HFFc6 (cell line): Measurements from ENCODE around the gene PDLIM3. TPM values are rescaled to one million over a fixed set of nuclear protein-coding genes. Genes with fewer than 3 reads are reported as not detected.

Experiments used
- DNase-seq: peaks from one replicate; pipeline ENCODE4 v3.0.0-alpha.2; 2018
- H3K27ac Mint-ChIP-seq: 2 replicates; pipeline ENCODE4 v1.8.0; 2020; ENCODE audit warnings: mild to moderate bottlenecking, mixed read lengths
- H3K27me3 Mint-ChIP-seq: 2 replicates; pipeline ENCODE4 v1.8.0; 2021; ENCODE audit warnings: mild to moderate bottlenecking, moderate library complexity, mixed read lengths; ENCODE audit not compliant: insufficient read depth
- H3K36me3 Mint-ChIP-seq: 2 replicates; pipeline ENCODE4 v1.8.0; 2021; ENCODE audit warnings: low read depth, mixed read lengths
- H3K4me1 Mint-ChIP-seq: 2 replicates; pipeline ENCODE4 v1.8.0; 2020; ENCODE audit warnings: low read depth, mixed read lengths
- H3K4me3 Mint-ChIP-seq: 2 replicates; pipeline ENCODE4 v1.8.0; 2020; ENCODE audit warnings: mild to moderate bottlenecking, moderate library complexity, mixed read lengths
- H3K9me3 Mint-ChIP-seq: 2 replicates; pipeline ENCODE4 v1.8.0; 2020; ENCODE audit warnings: mild to moderate bottlenecking, mixed read lengths
- total RNA-seq, 6 experiments: library from RNA; stranded (reverse); fragmentation: NEBNext Ultra II Directional; extraction: Animal tissue kit (Norgen Biotek cat#: 25700); gene quantifications; 2 replicates in 1 of 6; 3 replicates in 5 of 6; pipeline ENCODE4 v1.2.3, GENCODE V29; 2021
- TF ChIP-seq, protein P1 (sequence below): fragments of 200-600 bp; sonication (generic); IDR thresholded peaks from 2 replicates; pipeline ENCODE4 v1.5.0; 2021; ENCODE audit warnings: antibody characterized with exemption, mild to moderate bottlenecking

PDLIM3 gene
- total RNA-seq, 6 experiments from 2014 or later = not detected

DNA sequence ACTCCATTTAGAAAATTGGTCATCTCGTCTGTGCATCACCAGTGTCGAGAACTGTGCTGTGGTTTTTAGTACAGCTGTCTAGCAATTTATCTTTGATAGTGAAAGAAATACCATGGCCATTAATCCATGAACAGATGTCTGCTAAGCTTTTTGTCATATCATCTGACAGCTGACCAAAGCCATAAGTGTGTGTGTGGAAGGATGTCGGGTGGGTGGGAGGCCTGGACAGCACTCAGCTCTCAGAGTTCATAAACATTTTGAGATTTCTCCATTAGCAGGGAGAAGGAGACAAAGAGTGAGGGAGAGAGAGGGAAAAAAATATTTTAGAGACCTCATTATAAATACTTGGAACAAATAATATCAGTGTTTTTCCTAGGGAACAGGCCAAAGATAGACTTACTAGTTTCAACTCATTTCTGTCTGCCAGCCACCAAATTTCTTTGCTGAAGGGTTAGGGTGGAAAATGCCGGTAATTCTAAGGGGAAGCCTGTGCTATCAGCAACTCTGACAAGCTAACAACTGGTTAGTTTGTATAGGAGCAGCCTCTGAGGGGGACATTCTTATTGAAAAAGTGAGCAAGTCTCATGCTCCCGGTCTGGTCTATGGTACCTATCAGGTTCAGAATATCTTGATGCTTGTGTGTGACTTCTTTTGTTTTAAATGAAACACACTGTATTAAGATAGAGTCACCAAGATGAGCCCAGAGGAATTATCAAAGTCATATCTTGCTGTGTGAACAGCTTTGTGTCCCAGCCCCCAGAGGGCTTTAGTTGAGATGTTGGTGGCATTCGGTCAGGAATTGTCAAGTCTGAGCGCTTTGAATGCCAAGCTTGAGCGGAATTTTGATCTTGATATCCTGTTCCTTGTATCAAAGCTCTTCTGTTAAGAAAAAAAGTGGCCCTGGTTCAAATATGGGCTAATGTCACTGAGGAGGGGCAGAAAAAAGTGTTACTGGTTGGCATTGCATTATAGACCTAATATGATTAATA lies 41.9 kb upstream of the PDLIM3 start:
- Mint-ChIP-seq H3K27ac (no peak overlapping the region), H3K36me3 (no peaks in the 10 kb centered on the region), H3K9me3 (no peaks in the 10 kb centered on the region), H3K4me1 (peaks cover 12% of the 10 kb centered on the region), H3K4me3 (no peak overlapping the region), H3K27me3 (peaks cover 5% of the 10 kb centered on the region)
- DNase-seq = no peak
- TF ChIP-seq, protein P1, sequence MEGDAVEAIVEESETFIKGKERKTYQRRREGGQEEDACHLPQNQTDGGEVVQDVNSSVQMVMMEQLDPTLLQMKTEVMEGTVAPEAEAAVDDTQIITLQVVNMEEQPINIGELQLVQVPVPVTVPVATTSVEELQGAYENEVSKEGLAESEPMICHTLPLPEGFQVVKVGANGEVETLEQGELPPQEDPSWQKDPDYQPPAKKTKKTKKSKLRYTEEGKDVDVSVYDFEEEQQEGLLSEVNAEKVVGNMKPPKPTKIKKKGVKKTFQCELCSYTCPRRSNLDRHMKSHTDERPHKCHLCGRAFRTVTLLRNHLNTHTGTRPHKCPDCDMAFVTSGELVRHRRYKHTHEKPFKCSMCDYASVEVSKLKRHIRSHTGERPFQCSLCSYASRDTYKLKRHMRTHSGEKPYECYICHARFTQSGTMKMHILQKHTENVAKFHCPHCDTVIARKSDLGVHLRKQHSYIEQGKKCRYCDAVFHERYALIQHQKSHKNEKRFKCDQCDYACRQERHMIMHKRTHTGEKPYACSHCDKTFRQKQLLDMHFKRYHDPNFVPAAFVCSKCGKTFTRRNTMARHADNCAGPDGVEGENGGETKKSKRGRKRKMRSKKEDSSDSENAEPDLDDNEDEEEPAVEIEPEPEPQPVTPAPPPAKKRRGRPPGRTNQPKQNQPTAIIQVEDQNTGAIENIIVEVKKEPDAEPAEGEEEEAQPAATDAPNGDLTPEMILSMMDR = no peak

DNA sequence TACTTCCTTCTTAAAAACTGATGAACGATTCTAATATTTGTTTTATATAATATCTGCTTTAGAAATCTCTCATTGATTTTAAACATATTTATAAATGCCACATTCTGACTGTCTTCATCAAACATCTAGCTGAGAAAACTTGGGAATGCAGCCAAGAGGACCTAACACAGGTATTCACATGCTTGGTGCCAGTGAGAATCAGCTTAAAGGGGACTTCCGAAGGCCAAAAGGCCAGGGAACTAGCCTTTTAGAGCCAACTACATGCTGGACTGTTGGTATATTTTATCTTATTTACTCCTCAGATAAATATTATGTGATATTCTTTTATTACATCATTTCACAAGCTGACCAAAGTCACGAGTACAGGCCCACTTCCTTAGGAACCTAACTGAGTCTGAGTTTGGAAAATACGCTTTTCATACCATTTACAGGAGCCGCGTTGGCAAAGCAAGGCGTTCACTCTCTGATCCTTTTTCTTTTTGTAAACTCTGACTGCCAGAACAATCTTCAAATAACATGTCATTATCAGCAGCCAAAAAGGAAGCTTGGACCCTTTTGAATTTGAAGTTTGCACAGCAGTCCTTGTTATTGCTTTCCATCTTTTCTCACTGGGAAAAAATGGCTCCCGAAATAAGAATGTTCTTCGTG lies 41.1 kb upstream of the PDLIM3 start:
- no peaks in the 10 kb centered on the region for H3K9me3 Mint-ChIP-seq
- no peak overlapping the region for H3K4me3 Mint-ChIP-seq
- no peak for DNase-seq
- TF ChIP-seq, protein P1 = no peak
- no peaks in the 10 kb centered on the region for H3K36me3 Mint-ChIP-seq
- peaks cover 12% of the 10 kb centered on the region for H3K4me1 Mint-ChIP-seq
- peaks cover 5% of the 10 kb centered on the region for H3K27me3 Mint-ChIP-seq
- no peak overlapping the region for H3K27ac Mint-ChIP-seq

DNA sequence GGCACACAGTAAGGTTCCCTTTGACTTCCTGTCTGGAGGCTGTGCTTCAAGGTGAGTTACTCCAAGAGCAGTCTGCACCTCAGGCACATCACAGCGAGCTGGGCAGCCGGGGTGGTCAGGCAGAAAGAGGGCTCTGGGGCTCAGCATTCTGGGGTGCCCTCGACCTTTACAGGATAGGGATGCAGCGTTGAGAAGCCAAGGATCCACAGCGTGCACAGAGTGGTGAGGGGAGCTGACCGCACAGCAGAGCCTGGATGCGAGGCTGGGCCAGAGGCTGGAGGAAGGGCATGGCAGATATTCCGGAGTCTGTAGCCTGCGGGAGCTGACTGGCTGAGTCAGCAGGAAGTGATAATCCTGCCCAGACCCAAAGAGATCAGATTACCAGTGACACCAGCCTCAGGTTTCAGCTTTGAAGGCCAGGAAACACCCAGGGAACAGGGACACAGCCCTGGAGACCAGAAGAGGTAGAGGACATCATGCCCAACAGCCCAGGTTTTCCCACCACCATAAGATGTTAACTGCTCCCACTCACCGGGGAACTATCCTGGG lies 38.4 kb upstream of the PDLIM3 start:
- no peaks in the 10 kb centered on the region for H3K9me3 Mint-ChIP-seq
- H3K4me3 Mint-ChIP-seq = peak overlapping the region; percentile 77
- H3K27ac Mint-ChIP-seq = peak overlapping the region; percentile 95
- no peaks in the 10 kb centered on the region for H3K36me3 Mint-ChIP-seq
- H3K27me3 Mint-ChIP-seq = peaks cover 3% of the 10 kb centered on the region
- DNase-seq = peak; percentile 81
- TF ChIP-seq, protein P1 = no peak
- peaks cover 12% of the 10 kb centered on the region for H3K4me1 Mint-ChIP-seq

DNA sequence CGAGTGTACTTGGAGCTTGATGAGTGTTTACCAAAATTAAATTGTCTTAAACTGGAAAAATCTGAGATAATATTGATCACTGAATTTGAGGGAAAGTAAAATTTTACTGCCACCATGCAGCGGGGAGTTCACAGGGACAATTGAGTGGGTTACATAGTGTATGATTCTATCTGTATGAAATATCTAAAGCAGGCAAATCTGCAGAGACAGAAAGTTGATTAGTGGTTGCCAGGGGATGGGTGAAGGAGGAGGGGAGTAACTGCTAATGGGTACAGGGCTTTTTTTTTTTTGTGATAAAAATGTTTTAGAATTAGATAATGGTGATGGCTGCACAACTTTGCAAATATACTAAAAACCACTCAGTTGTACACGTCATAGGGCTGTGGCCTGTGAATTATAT lies 35.4 kb upstream of the PDLIM3 start:
- DNase-seq = no peak
- H3K4me1 Mint-ChIP-seq = peaks cover 32% of the 10 kb centered on the region
- no peaks in the 10 kb centered on the region for H3K27me3 Mint-ChIP-seq
- TF ChIP-seq, protein P1 = no peak
- H3K4me3 Mint-ChIP-seq = no peak overlapping the region
- no peaks in the 10 kb centered on the region for H3K36me3 Mint-ChIP-seq
- no peak overlapping the region for H3K27ac Mint-ChIP-seq
- H3K9me3 Mint-ChIP-seq = no peaks in the 10 kb centered on the region

DNA sequence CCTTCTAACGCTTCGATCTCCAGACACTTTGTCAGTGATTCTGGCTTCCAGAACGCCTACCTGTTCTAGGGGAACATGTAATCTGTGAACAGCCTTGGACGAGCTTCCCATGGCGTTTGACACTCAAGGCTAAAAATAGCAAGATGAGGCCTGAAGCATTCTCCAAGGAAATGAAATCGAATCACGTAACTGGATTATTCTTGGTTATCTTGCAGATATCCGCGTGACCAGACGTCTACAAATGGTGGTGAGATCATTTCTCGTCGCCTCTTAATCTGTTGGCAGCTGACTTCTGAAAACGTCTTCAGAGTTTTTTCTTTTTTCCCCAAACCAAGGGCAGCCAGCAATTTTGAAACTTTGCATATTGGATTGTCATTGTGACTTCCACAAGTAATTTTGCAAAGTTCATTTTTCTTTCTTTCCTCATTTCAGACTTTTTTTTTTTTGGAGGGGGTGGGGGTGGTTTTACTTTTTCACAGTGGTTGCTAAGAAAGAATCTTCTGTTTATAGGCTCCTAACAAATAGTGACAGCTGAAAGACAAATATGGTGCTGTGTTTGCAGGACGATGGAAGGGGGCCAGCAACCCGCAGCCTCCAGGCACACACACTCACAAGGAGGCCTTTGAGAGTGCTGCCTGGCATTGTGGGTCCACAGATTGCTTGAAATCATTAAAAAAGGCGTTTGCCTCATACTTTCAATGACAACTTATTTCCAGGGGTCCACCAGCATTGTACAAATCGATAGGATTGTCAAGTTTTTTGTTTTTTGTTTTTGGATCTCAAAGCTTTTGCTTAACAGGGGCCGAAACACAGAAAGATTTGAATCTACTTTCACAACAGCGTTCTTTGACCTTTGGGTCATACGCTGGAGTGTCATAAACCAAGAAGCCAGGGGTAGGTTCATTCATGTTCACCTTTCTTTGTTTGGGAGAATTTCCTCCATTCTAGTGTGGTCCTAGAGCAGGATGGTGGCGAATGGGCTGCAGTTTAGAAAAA lies 32.4 kb upstream of the PDLIM3 start:
- H3K9me3 Mint-ChIP-seq = no peaks in the 10 kb centered on the region
- peak overlapping the region; percentile 67 for H3K27ac Mint-ChIP-seq
- H3K4me1 Mint-ChIP-seq = peaks cover 21% of the 10 kb centered on the region
- H3K36me3 Mint-ChIP-seq = no peaks in the 10 kb centered on the region
- H3K27me3 Mint-ChIP-seq = no peaks in the 10 kb centered on the region
- TF ChIP-seq, protein P1 = no peak
- DNase-seq = peak; percentile 3
- H3K4me3 Mint-ChIP-seq = no peak overlapping the region; the same call in 1 of the 2 replicates
